ENCODE data around the gene MARCO.

- TF ChIP-seq EP300 (conservative IDR thresholded peaks at IDR 0.05; ENCODE audit: poor library complexity, severe bottlenecking) = no peak
- TF ChIP-seq EZH2 (IDR thresholded peaks at IDR 0.05; ENCODE audit: borderline replicate concordance, insufficient read depth, low read length, poor library complexity, severe bottlenecking) = no peak
- TF ChIP-seq, protein P1, sequence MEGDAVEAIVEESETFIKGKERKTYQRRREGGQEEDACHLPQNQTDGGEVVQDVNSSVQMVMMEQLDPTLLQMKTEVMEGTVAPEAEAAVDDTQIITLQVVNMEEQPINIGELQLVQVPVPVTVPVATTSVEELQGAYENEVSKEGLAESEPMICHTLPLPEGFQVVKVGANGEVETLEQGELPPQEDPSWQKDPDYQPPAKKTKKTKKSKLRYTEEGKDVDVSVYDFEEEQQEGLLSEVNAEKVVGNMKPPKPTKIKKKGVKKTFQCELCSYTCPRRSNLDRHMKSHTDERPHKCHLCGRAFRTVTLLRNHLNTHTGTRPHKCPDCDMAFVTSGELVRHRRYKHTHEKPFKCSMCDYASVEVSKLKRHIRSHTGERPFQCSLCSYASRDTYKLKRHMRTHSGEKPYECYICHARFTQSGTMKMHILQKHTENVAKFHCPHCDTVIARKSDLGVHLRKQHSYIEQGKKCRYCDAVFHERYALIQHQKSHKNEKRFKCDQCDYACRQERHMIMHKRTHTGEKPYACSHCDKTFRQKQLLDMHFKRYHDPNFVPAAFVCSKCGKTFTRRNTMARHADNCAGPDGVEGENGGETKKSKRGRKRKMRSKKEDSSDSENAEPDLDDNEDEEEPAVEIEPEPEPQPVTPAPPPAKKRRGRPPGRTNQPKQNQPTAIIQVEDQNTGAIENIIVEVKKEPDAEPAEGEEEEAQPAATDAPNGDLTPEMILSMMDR (IDR thresholded peaks at IDR 0.05; ENCODE audit: poor library complexity, severe bottlenecking) = no peak
- no peak for TF ChIP-seq SMC3 (conservative IDR thresholded peaks at IDR 0.05; ENCODE audit: poor library complexity)
- TF ChIP-seq, protein P2, sequence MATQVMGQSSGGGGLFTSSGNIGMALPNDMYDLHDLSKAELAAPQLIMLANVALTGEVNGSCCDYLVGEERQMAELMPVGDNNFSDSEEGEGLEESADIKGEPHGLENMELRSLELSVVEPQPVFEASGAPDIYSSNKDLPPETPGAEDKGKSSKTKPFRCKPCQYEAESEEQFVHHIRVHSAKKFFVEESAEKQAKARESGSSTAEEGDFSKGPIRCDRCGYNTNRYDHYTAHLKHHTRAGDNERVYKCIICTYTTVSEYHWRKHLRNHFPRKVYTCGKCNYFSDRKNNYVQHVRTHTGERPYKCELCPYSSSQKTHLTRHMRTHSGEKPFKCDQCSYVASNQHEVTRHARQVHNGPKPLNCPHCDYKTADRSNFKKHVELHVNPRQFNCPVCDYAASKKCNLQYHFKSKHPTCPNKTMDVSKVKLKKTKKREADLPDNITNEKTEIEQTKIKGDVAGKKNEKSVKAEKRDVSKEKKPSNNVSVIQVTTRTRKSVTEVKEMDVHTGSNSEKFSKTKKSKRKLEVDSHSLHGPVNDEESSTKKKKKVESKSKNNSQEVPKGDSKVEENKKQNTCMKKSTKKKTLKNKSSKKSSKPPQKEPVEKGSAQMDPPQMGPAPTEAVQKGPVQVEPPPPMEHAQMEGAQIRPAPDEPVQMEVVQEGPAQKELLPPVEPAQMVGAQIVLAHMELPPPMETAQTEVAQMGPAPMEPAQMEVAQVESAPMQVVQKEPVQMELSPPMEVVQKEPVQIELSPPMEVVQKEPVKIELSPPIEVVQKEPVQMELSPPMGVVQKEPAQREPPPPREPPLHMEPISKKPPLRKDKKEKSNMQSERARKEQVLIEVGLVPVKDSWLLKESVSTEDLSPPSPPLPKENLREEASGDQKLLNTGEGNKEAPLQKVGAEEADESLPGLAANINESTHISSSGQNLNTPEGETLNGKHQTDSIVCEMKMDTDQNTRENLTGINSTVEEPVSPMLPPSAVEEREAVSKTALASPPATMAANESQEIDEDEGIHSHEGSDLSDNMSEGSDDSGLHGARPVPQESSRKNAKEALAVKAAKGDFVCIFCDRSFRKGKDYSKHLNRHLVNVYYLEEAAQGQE (IDR thresholded peaks at IDR 0.05; ENCODE audit: borderline replicate concordance) = no peak
- TF ChIP-seq TAF1 (IDR thresholded peaks at IDR 0.05; ENCODE audit: low read depth) = no peak
- no peak for TF ChIP-seq MXI1 (conservative IDR thresholded peaks at IDR 0.05; ENCODE audit: poor library complexity, severe bottlenecking)
- TF ChIP-seq RAD21 (conservative IDR thresholded peaks at IDR 0.05) = no peak
These were observed 1.3 kb downstream of the MARCO start for GRCh38 chr2:118943286-118943685.

Data from neural cell (in vitro differentiated cells).